Panc1 (cell line): ENCODE data around the gene TOLLIP. TPM values are rescaled to one million over a fixed set of nuclear protein-coding genes. Genes with fewer than 3 reads are reported as not detected.

Experiments used
- ATAC-seq: fragments of 200-7000 bp; cut with Tn5 transposase; 2 replicates; pipeline ENCODE4 v1.9.1; 2020; ENCODE audit warnings: mild to moderate bottlenecking, moderate library complexity
- BruUV-seq: library from RNA; stranded (reverse); fragments of 400-500 nt; replicated peaks from 2 replicates; lab custom pipeline; 2021; lab: Mats Ljungman, UMichigan
- CTCF ChIA-PET: fragments of 300-600 bp; sonication (Branson Sonifier 250); formaldehyde crosslinking; loops from one replicate; lab custom pipeline; 2022; ENCODE audit warnings: antibody characterized with exemption; lab: Charles Lee
- POLR2A ChIA-PET: fragments of 300-600 bp; sonication (Branson Sonifier 250); formaldehyde crosslinking; loops from one replicate; lab custom pipeline; 2022; ENCODE audit warnings: antibody characterized with exemption; lab: Charles Lee
- DNase-seq: peaks from one replicate; pipeline ENCODE4 v3.0.0-alpha.2; 2010; ENCODE audit warnings: low read depth, low spot score
- H3K27ac ChIP-seq: 2 replicates; pipeline ENCODE4 v1.5.1; 2011; ENCODE audit warnings: mild to moderate bottlenecking, low read length, inconsistent platforms
- H3K27me3 ChIP-seq: fragments of 200-500 bp; sonication (Bioruptor generic); 2 replicates; pipeline ENCODE4 v1.6.0; 2014; ENCODE audit warnings: low read length, inconsistent platforms; ENCODE audit not compliant: control insufficient read depth, insufficient read depth
- H3K36me3 ChIP-seq: fragments of 200-500 bp; sonication (Bioruptor generic); 2 replicates; pipeline ENCODE4 v1.5.1; 2014; ENCODE audit warnings: inconsistent platforms, mild to moderate bottlenecking, low read length, moderate library complexity; ENCODE audit not compliant: control insufficient read depth, insufficient read depth
- H3K4me1 ChIP-seq: 2 replicates; pipeline ENCODE4 v1.5.1; 2011; ENCODE audit warnings: inconsistent platforms, mild to moderate bottlenecking, low read length, moderate library complexity; ENCODE audit not compliant: control insufficient read depth, insufficient read depth
- H3K4me3 ChIP-seq, 2 experiments: 2 replicates each; pipeline ENCODE4 v1.5.1; 2011 to 2012; ENCODE audit warnings: low read depth in 2 of 2, low read length in 2 of 2, mild to moderate bottlenecking in 2 of 2, inconsistent platforms in 1 of 2, moderate library complexity in 1 of 2
- H3K9me3 ChIP-seq: fragments of 200-500 bp; sonication (Bioruptor generic); 2 replicates; pipeline ENCODE4 v1.5.1; 2014; ENCODE audit warnings: low read depth, mild to moderate bottlenecking, inconsistent platforms, low read length, moderate library complexity; ENCODE audit not compliant: control insufficient read depth, insufficient read depth
- POLR2AphosphoS5 ChIP-seq: IDR thresholded peaks from 2 replicates; pipeline ENCODE4 v1.6.1; 2012; ENCODE audit warnings: mild to moderate bottlenecking, low read depth, low read length, moderate library complexity
- REST ChIP-seq, 2 experiments: IDR thresholded peaks; 2 replicates each; pipeline ENCODE4 v1.6.1; 2011 to 2012; ENCODE audit warnings: low read depth in 2 of 2, control low read depth in 1 of 2, low read length in 1 of 2, mild to moderate bottlenecking in 1 of 2, moderate library complexity in 1 of 2; ENCODE audit not compliant: insufficient read depth in 1 of 2
- SIN3A ChIP-seq: IDR thresholded peaks from 2 replicates; pipeline ENCODE4 v1.6.1; 2012; ENCODE audit warnings: low read depth, mild to moderate bottlenecking, low read length, moderate library complexity, borderline replicate concordance; ENCODE audit not compliant: insufficient read depth
- TCF7L2 ChIP-seq: IDR thresholded peaks from 2 replicates; pipeline ENCODE4 v1.6.1; 2011; ENCODE audit warnings: mild to moderate bottlenecking, low read depth, low read length, inconsistent platforms
- in situ Hi-C: cut with HindIII; loops from 2 replicates; pipeline ENCODE4 v1.10.0; 2016; ENCODE audit warnings: low sequenced_read_pairs, low pct_unique_long_range_greater_than_20kb
- intact Hi-C: fragments of 100-400 bp; cut with micrococcal nuclease; formaldehyde crosslinking; loops from one replicate; pipeline ENCODE4 v1.10.0; 2022; ENCODE audit not compliant: unreplicated experiment
- total RNA-seq: library from RNA; stranded (reverse); gene quantifications from one replicate; pipeline ENCODE4 v1.2.1, GENCODE V29; 2021; ENCODE audit not compliant: unreplicated experiment
- TF ChIP-seq, protein P1 (sequence below): fragments of 450-650 bp; IDR thresholded peaks from 2 replicates; pipeline ENCODE4 v1.5.1; 2017; ENCODE audit warnings: mild to moderate bottlenecking

TOLLIP gene
- total RNA-seq, 1 experiment from 2014 or later, result 141 TPM

DNA sequence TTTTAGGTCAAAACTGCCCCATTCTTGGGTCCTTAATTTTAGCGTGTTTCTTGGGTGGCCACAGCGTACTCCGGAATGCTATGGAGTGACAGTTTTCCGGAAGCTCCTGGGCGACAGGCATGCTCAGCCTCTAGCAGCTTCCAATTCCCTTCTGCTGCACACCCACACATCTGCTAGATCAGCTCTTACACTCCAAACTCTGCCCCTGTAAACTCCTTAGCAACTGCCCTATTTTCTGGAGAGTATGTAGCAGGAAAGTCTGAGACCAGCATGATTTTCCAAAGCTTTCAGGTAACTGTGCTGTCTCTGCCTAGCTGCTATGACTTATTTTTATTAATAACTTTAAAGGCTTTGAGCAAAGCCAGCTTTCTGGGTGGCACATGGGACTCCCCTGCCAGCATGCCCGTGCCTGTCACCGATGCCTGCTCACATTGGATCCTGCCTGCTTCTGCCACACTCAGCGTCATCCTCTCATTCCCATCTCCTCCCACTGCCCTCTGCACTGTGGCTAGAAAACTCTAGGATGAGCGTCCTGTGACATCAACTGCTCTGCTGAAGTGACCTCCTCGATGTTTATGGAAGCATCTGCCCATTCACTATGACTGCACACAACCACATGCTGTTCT, 17.3 kb downstream of the TOLLIP start:
- intact Hi-C loops (no loop called here), in situ Hi-C loops (no loop called here)
- Histone ChIP-seq H3K36me3 (peaks cover 2% of the 10 kb centered on the region; the same call in 1 of the 2 replicates), H3K9me3 (no peaks in the 10 kb centered on the region), H3K4me1 (no peaks in the 10 kb centered on the region), H3K27me3 (no peaks in the 10 kb centered on the region), H3K4me3 (no peak overlapping the region), H3K27ac (no peak overlapping the region)
- ChIA-PET POLR2A (no interaction called here), CTCF (interaction anchor here (0.9 kb wide), 1 partner anchor 154 kb away, joined by 3 read pairs; no protein-coding TSS in a partner anchor)
- TF ChIP-seq SIN3A, result no peak
- TF ChIP-seq POLR2AphosphoS5, result no peak
- no peak for TF ChIP-seq TCF7L2
- TF ChIP-seq, protein P1, sequence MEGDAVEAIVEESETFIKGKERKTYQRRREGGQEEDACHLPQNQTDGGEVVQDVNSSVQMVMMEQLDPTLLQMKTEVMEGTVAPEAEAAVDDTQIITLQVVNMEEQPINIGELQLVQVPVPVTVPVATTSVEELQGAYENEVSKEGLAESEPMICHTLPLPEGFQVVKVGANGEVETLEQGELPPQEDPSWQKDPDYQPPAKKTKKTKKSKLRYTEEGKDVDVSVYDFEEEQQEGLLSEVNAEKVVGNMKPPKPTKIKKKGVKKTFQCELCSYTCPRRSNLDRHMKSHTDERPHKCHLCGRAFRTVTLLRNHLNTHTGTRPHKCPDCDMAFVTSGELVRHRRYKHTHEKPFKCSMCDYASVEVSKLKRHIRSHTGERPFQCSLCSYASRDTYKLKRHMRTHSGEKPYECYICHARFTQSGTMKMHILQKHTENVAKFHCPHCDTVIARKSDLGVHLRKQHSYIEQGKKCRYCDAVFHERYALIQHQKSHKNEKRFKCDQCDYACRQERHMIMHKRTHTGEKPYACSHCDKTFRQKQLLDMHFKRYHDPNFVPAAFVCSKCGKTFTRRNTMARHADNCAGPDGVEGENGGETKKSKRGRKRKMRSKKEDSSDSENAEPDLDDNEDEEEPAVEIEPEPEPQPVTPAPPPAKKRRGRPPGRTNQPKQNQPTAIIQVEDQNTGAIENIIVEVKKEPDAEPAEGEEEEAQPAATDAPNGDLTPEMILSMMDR, result no peak
- no peak for TF ChIP-seq REST (IDR thresholded peaks at IDR 0.05; ENCODE audit: insufficient read depth in 1 of 2, low read depth in 2 of 2, low read length in 1 of 2)
- no peak for ATAC-seq
- DNase-seq, result no peak
- no TSS peak for BruUV-seq

DNA sequence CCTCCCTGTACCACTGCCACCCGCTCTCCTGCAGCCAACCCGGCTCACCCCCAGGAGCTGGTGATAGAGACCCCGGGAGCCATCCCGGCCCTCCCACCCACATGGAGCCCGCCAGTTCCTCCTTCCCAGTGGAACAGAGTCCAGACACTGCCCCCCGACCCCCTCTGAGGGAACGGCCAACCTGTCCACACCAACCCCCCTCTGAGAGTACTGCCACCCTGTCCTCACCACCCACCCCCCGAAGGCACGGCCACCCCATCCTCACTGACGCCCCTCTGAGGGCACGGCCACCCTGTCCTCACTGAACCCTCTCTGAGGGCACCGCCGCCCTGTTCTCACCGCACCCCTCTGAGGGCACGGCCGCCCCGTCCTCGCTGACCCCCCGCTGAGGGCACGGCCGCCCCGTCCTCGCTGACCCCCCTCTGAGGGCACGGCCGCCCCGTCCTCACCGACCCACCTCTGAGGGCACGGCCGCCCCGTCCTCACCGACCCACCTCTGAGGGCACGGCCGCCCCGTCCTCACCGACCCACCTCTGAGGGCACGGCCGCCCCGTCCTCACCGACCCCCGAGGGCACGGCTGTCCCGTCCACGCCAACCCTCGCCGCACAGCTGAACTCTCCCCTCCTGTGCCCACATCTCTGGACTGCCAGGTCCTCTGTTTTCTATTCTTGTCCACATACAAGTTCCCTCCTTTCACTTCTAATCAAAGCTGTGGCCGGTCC, 18.0 kb downstream of the TOLLIP start:
- H3K36me3 ChIP-seq, result peaks cover 2% of the 10 kb centered on the region; the same call in 1 of the 2 replicates

More for the DNA sequence above, 18.0 kb downstream of the TOLLIP start:
- in situ Hi-C loops (no loop called here), intact Hi-C loops (no loop called here)
- H3K4me3 ChIP-seq, result no peak overlapping the region
- ATAC-seq (no peak), DNase-seq (no peak)
- H3K9me3 ChIP-seq, result no peaks in the 10 kb centered on the region
- TF ChIP-seq REST (IDR thresholded peaks at IDR 0.05; ENCODE audit: insufficient read depth in 1 of 2, low read depth in 2 of 2, low read length in 1 of 2) (no peak), SIN3A (no peak), TCF7L2 (no peak), POLR2AphosphoS5 (no peak)
- TF ChIP-seq, protein P1, result no peak
- no peaks in the 10 kb centered on the region for H3K27me3 ChIP-seq
- no peaks in the 10 kb centered on the region for H3K4me1 ChIP-seq
- CTCF ChIA-PET, result no interaction called here
- H3K27ac ChIP-seq, result no peak overlapping the region
- no TSS peak for BruUV-seq
- POLR2A ChIA-PET, result no interaction called here
